Kidney glomerular epithelial cell (primary cell): Measurements from ENCODE around the gene EGR1.

Source experiments
- DNase-seq: peaks from one replicate; lab custom pipeline; 2025; lab: John Stamatoyannopoulos, UW

EGR1 gene

DNA sequence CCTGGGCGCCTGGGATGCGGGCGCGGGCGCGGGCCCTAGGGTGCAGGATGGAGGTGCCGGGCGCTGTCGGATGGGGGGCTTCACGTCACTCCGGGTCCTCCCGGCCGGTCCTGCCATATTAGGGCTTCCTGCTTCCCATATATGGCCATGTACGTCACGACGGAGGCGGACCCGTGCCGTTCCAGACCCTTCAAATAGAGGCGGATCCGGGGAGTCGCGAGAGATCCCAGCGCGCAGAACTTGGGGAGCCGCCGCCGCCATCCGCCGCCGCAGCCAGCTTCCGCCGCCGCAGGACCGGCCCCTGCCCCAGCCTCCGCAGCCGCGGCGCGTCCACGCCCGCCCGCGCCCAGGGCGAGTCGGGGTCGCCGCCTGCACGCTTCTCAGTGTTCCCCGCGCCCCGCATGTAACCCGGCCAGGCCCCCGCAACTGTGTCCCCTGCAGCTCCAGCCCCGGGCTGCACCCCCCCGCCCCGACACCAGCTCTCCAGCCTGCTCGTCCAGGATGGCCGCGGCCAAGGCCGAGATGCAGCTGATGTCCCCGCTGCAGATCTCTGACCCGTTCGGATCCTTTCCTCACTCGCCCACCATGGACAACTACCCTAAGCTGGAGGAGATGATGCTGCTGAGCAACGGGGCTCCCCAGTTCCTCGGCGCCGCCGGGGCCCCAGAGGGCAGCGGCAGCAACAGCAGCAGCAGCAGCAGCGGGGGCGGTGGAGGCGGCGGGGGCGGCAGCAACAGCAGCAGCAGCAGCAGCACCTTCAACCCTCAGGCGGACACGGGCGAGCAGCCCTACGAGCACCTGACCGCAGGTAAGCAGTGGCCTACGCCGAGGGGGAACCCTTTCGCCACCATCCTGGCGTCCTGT, at the start of gene EGR1:
Gene EGR1, plus strand, starts transcription at position 219 of the 864 bp plus-strand sequence. Its CDS starts 283 bp downstream, at position 502.
- peak; percentile 86 for DNase-seq

DNA sequence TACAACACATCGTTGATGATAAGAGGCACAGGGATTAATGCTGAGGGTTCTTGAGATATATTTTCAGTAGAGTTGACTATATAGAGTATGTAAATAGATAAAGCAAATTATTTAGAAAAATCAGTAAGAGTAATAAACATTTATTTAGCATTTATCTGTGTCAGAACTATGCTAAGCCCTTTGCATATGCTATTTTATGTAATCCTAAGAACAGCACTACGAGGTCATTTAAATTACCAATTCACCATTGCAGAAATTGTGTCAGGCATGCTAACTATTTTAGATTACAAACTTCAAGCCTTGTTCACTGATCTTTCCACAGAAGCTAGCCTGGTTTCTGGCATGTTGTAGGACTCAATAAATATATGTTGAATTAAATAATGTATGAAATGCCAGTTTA, 46.8 kb upstream of the EGR1 start:
- no peak for DNase-seq

DNA sequence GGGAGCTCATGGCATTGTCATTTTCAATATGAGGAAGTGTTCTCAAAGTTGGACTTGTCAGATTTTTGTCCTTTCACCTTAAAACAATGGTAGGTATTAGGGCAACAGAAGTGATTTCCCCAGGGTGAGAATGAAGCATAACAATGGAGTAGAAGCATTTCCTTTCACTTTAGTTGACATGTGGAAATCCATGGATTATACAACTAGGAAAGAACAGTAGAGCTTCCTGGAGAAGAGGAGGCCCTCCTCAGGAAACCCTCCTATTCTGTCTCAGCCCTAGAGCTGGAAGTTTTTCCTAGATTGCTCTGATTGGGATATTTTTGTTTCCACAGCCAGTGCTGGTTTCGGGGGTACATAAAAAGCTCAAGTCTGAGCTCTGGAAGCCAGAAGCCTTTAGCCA, 40.2 kb upstream of the EGR1 start:
- no peak for DNase-seq

DNA sequence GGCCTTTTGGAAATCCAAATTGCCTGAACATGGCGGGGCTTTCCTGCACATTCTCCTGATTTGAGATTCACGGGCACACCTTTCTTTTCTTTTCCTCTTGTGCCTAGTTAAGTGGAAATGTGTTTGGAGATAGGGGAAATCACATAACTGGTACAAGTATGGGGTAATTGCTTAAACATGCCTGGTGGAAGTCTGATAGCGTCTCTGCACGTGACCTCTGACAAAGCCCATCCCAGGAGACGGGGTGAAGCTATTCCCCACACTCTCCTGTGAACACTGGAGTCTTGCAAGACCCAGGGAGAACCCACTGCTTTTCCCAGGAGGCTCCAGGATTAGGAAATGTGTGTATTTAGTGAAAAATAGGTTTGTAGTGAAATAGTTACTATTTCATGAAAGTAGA, 29.3 kb upstream of the EGR1 start:
- no peak for DNase-seq

DNA sequence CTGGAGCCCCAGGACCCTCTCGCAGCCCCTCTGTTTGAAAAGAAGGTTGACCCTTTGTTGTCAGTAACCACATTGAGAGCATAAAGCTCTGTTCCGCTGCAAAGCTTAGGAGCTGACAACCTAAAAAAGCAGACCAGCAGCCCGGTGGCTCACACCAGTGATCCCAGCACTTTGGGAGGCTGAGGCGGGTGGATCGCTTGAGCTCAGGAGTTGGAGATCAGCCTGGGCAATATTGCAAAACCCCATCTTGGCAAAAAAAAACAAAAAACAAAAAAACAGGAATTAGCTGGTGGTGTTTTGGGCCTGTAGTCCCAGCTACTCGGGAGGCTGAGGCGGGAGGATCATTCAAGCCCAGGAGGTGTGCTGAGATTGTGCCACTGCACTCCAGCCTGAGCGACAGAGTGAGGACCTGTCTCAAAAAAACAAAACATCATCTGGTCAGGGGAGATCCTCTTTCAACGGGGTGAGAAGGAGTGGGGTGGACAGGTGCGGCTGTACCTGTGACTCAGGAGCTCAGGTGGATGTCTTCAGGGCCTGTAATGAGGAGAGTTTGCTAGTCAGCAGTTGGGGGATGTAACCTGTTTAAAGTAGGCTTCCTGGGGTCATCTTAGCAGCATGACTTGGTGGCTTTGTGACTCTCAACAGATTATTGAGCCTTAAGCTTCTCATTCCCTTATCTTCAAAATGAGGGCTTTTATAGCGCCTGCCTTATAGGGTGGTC, 27.1 kb upstream of the EGR1 start:
- no peak for DNase-seq

DNA sequence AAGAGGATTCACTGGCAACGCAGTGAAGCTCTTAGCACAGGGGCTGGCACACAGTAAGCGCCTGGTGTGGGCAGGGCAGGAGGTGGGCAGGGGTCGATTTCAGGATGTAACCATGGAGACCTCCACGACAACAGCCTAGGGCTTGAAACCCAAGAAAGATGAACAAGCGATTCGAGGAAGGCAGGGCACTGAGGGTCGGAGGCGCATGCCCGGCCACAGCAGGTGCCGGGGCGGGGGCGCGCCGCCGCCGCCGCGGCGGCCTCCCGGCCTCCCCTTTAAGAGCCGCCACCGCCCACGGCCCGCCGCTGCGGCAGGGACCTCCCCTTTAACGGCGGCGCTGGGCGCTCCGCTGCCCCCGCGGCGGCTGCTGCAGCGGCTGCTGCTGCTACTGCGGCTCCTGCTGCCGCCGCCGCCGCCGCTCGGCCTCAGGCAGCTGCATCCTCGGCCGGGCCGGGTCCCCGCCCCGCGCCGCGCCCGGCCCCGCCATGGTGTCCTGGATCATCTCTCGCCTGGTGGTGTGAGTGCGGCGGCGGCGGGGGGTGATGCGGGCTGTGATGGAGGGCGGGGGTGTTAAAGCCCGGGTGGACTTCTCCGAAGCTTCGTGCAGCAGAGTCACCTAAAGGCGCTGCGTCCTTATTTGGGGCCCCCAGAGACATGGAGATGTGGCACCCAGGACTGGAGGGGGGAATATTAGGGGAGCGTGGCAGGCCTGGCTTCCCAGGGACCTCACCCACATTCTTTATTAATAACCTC, 26.4 kb upstream of the EGR1 start, which contains the start of gene REEP2:
Gene REEP2, plus strand, starts transcription at position 334 of the 753 bp plus-strand sequence. Its CDS starts 152 bp downstream, at position 486.
- peak; percentile 26 for DNase-seq

DNA sequence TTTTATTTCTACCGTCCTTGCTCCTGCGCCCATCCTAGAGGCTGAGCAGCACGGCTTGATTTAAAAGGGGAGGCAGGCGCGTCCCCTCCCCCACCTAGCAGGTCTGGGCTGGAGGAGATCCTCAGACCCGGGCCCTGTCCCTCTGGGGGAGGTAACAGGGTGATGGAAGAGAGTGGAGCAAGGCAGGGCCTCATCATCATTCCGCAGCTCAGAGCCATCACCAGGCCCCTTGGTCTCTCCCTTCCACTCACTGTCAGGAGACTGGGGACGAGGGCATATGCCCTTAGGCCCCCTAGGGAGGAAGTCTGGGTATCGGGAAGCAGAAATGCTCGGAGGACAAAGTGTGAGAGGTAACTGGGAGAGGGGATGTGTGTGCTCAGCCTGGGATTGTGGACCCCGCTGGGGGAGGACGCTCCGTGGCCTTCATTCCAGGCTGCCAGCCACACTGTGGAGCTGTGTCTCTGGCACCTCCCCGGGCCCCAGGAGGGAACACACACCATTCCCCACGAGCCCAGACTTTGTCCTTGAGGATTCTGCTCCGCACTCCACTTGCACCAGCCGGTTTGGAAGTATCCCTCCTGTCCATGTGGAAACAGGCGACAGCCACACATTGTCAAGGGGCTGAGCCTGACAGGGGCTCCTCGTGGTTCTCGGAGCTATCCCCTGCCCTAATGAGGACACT, 25.7 kb upstream of the EGR1 start:
- no peak for DNase-seq

DNA sequence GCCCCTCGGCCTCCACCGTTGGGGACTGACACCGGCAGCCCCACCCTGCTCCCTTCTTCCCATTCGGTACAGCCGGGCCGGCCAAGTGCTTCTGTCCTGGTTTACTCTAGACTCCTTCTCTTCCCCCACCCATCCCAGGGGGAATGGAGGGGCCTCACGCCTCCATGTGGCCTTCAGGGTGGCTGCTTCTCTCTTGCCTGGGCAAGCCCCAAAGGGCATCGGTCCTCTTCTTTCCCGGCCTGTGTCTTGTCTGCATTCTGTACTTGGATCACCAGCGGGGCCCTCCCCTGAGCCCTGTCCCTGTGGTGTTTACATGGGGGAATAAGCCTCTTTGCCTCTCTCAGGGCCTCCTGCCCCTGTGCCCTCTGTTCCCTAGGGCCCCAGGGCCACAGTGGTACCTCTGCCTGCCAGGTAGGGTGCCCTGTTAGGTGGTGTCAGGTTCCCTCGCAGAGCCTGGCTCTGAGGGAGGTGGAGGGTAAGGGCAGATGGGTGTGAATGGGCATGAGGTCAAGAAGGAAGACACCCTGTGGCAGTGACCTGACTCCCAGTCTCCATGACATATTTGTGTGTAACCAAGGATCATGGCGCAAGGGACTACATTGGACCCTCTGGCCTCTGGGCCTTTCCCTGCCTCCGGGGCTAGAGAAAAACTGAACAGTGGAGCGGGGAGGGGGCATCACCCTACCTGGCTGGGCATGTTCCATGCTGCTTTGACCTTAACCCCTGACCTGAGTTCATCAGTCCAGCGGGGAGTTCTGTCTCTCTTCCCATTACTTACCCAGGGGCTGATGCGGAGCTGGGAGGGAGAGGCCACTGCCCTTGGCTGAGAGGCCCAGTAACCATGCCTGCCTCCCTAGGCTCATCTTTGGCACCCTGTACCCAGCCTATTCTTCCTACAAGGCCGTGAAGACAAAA, 24.9 kb upstream of the EGR1 start:
- no peak for DNase-seq

DNA sequence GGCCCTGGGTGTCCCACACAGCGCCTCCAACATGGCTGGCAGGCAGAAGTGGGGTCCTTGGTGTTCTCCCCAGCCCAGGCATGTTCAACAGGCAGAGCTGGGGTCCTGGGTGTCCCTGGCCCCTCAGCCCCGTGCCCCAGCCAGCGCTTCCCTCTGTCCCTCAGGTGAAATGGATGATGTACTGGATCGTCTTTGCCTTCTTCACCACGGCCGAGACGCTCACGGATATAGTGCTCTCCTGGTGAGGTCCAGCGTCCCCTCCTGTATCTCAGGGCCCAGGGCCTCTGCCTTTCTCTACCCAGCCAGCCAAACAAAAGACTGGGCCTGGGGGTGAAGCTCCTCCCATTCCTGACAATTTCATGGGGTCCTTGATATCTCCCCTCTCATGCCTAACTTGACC, 24.1 kb upstream of the EGR1 start:
- no peak for DNase-seq

DNA sequence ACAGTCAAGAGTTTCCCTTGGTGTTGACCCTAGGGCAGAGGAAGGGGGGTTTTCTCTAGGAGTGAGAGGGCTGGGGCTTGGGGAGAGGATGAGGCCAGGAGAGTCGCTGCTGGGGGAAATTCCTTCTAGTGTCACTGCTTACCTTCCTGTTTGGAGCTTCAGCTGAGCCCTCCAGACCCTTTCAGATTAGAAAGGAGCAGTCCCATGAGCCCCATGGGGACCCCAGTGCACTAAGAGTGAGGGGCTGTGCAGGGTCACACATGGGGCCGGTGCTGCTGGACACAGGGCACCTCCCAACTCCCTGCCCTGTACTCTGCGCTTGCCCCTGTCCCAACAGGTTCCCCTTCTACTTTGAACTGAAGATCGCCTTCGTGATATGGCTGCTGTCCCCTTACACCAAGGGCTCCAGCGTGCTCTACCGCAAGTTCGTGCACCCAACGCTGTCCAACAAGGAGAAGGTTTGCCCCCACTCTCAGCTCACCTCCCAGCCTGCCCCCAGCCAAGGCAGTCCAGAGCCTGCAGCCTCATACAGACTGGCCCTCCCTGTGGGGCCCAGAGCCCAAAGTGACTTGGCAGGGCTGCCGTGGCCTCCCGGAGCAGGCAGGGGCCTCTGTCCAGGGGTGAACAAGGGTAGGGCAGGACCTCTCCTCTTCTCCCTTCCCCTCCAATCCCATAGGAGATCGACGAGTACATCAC, 21.1 kb upstream of the EGR1 start:
- DNase-seq = no peak

DNA sequence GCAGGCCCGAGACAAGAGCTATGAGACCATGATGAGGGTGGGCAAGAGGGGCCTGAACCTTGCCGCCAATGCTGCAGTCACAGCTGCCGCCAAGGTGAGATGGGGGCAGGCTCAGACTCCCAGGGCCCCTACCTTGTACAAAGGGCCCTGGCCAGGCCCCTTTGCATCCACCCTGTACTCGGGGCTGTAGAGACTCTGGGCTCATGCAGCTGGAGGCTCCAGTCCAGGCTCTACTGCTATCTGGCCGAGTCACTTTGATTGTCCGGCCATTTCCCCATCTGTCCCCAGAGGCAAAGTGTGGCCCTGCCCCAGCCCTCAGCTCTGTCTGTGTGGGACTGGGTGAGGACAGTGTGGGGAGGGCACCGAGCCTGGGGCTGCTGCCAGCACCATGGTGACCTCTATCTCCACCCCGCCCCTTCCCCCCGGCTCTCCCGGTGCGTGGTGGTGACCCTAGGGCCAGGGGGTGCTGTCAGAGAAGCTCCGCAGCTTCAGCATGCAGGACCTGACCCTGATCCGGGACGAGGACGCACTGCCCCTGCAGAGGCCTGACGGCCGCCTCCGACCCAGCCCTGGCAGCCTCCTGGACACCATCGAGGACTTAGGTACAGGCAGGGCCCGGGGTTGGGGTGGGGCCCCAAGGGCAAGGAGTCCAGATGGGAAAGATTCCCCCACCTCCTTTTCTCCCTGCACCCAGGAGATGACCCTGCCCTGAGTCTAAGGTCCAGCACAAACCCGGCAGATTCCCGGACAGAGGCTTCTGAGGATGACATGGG, 20.3 kb upstream of the EGR1 start:
- DNase-seq = no peak

DNA sequence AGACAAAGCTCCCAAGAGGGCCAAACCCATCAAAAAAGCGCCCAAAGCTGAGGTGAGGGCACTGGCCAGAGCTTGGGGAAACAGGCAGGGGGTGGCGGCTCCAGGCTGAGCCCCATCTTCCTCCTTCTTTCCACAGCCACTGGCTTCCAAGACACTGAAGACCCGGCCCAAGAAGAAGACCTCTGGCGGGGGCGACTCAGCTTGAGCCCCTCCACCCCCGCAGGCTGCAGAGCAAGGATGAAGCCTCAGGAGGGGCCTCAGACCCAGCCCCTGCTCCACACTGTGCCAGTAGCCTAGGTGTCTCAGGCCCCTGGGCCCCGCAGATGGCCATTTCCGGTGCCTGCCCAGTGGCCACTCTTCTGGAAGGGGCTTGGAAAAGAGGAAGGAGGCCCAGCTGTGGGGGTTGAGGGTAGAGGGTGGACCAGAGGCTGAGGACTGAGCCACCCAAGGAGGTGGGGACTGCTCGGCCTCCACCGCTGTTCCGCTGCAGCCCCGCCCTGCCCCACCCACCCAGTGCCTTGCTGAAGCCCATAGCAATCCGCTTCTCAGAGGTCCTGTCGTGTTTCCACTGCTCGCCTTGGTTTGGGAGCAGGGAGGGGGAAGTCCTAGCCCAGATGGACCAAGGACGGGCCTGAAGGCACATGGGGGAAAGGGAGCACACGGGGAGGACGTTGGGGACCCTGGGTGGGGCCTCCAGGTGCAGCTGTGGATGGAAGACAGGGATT, 19.6 kb upstream of the EGR1 start:
- DNase-seq = no peak

DNA sequence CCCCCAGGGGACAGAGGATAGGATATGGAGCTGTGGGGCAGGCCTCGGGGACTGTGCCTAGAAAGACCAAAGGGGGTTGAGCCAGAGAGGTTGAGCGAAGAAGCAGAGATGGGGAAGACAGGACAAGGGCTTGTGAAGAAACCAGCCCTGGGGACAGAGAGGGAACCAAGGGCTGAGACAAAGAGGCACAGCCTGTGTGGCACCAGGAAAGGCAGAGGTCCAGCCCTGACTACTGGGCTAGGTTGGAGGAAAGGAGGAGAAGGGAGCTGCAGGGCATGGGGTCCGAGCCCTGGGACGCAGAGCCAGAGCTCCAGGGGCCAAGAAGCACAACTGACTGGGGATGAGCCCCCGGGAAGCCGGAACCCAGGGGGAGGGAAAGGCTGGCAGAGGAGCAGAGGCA, 17.2 kb upstream of the EGR1 start:
- DNase-seq = no peak

DNA sequence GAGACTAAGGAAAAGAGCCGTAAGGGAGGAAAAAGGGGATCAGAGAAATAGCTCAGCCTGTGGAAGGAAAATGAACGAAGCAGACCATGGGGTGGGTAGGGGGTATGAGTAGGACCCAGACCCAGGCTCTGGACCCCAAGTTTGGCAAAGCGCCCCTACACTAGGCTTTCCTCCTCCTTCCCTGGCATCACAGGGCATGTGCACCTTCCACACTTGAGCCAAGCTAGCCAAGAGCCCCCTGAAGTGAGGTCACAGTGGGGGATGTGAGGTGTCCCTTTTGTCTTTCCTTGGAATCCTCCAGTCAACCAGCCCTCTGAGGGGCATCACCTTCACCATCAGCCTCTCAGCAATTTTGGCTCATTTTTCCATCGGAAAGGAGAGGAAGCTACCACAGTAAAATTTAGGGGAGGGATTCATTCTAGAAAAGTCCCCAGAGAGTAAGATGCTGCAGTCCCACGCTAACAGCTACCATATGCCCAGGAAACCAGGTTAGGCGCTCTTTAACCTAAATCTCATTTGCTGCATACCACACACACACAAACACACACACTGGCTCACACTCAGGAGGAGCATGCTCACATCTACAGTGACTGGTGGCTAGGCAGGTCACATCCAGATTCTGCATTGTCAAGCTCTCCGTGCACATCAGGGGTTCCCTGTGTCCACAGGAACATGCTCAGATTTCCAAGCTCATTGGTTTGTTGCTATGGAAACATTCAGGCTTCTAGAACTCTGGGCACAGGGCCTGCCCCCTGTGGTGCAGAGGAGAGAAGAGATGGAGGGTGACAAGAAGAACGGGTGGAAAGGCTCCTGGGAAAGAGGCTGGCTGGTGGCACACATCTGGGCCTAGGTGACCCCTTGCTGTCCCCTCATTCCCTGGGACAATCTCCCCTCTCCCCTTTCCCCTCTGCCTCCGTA, 16.5 kb upstream of the EGR1 start:
- DNase-seq = no peak

DNA sequence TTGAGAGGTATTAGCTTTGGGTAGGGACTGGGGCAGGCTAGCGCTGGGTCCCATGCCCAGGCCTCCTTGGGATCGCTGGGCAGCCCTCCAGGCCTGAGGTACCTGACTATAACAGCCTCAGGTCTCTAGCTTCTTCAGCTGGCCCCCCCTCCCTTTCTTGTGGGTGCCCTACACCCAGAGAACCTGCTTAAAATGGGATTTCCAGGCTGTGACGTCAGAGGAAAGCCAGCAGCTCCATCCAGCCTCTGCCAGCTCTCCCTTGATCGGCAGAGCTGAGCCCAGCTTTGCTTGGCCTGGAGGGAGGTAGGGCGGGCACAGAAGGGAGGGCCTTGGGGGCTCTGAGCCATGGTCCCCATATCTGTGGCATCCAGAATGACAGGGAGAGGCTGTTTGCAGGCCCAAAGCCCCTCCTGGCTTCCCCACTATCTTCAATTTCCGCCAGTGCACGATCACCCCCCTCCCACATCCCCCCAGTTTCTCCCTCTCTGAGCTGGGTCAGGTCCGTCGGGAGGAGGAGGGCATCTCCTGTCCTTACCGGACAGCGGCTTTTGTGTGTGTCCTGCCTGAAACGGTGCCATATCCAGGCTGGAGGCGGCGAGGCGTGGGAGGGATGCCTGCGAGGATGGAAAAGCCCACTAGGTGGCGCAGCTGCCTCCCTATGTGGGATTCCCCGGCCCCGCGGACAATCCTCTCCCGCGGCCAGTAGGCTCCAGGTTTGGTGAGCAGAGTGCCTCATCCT, 15.6 kb upstream of the EGR1 start:
- DNase-seq = peak; percentile 84

DNA sequence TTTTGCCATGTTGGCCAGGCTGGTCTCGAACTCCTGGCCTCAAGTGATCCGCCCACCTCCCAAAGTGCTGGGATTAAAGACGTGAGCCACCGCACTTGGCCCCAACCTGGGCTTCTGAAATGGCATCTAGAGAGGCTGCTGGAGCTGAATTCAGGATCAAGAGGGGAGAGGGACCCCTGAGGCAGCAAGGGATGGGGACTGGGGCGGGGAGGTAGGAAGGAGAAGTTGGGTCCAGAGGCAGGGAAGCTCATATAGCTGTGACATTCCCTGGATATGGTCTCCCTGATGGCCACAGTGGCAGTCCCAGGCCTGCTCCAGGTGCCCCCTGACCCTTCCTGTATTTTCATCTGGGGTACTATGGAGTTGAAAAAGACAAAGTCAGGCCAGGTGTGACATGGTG, 14.3 kb upstream of the EGR1 start:
- no peak for DNase-seq

DNA sequence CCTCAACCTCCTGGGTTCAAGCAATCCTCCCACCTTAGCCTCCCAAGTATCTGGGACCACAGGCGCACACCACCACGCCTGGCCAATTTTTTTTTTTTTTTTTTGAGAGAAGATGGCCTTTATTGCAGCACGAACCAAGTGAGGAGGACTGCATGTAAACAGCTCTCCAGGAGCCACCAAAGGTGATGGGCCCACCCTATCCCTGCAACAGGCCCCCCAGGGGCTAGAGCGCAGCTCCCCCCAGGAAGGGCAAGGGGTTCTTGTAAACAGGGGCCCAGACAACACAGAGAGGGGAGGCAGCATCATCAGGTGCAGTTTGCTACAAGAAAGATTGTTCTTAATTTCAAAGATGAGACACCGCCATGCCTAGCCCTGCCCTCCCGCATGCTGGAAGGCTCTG, 12.6 kb upstream of the EGR1 start:
- DNase-seq = no peak
